ENCODE results near the gene KLK12.
"Not testable (repeated sequence)": the region's sequence is repeated elsewhere in the genome, so short reads cannot be mapped to it uniquely, and the experiment has no call there.

The KLK12 gene

DNA sequence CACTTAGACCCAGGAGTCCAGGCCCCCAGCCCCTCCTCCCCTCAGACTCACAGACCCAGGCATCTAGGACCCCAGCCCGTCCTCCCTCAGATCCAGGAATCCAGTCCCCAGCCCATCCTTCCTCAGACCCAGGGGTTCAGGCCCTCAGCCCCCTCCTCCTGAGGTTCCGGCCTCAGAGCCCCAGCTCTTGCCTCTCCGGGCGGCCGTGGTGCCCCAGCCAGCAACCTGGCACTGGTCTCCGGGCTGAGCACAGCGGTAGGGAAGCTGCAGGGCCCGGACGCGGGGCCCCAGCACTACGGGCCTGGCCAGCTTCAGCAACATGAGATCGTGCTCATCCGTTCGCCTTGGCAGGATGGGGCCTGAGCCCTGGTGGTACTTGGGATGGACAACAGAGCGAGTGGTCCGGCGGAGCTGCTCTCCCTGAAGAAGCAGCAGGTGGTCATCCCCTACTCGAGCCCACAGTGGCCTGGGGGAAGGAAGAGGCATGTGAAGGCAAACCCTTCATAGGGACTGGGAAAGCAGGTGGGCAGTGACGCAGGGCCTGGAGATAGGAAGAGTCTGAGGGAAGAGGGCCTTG lies 19.0 kb downstream of the KLK12 start:
- DNase-seq (ENCODE audit: low read depth): no peak

DNA sequence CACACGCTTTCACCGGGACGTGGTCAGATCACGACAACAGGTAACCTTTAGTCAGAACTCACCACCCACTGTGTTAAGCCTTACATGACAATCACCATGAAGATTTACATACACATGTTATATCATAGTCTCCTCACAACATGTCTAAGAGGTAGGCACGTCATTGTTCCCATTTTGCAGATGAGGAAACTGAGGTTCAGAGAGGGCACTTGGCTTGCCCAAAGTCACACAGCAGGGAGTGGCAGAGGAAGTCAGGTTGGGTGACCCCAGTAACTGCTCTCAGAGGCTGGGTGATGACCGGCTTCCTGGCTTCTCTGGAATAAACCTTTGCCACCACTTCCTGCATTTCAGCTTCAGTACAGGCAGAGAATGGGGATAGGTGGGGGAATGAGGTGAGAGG lies 20.6 kb downstream of the KLK12 start:
- DNase-seq (ENCODE audit: low read depth): no peak

DNA sequence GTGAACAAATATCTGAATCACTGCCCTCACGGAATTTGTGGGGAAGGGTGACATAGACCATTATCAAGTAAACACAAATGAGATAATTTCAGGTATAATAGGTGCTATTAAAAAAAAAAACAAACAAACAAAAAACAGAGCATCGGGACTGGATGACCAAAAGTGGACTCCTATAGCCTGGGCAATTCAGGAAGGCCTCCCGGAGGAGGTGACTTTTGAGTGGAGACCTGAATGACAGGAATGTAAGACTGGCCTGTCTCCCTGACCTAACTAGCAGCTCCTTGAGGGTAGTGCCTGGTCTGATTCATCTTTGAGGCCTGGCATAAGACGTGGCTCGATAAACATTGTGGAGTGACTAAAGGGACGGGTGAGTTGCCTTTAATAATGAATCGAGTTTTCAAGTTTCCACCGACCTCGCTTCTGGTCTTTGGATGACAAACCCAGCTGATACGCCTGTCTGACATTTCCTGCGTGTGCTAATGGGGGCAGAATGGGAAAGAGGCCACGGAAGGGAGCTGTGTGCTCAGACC lies 22.1 kb downstream of the KLK12 start:
- no peak for DNase-seq (ENCODE audit: low read depth)

DNA sequence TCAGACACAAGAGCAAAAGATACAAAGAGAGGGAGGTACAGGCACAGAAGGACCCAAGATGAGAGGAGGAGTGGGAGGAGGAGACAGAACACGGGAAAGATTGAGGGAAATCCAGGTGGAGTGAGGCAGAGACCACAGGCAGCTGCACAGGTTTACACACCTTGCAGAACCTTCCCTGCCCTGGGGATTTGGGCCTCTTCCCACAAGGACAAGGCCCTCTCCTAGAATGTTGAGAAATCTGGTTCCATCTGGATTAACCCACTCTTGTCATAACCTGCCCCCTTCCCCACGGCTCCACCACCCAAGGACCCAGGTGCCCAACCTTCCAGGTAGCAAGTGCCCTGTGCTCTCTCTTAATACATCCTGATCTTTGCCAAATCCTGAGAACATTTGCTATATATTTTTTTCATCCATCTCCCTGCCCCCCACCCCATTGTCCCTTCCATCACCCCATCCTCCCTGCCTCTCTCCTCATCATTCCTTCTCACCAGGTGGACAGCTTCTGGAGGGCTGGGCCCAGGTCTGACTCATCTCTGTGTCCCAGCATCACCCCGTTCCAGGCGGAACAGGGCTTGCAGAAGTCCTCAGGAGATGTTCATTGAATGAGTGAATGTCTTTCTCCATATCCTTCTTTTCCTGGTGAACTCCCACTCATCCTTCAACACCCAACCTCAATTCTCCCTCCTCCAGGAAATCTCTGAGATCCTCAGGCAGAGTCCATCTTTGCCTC lies 24.6 kb downstream of the KLK12 start:
- no peak for DNase-seq (ENCODE audit: low read depth)

DNA sequence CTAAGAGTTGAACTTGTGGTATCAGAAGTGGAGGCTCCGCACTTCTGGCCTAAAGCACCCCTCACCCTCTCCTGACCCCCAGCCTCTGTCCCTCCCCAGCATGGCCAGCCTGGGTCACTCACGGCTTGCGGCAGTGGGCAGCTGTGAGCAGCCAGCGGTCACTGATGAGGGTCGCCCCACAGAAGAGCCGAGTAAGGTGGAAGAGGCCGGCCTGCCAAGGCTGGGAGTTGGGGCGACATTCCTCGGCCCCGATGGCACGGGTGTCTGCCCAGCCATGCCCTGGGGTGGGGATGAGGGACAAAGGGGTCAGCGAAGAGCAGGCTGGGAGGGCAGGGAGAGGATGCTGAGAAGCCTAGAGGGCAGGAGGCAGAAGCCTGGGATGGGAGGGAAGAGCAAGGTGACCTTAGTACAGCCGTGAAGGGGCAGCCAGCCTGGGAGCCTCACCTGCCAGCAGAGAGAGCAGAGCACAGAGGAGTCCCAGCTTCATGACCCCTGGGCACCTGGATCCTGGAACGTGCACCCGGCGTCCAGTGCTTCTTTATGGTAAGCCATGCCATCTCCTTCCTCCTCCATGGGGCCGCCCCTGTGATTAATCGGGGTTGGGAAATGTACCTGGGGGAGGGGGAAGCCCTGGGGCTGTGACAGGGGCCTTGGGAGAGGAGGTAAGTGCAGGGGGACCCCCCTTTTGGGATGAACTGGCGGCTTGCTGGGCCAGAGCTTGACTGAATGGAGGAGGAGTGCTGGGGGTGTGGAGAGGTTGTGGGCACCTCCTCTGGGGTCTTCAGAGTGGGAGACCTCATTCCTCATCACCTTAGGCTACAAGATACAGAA lies 25.5 kb downstream of the KLK12 start:
- no peak for DNase-seq (ENCODE audit: low read depth)

DNA sequence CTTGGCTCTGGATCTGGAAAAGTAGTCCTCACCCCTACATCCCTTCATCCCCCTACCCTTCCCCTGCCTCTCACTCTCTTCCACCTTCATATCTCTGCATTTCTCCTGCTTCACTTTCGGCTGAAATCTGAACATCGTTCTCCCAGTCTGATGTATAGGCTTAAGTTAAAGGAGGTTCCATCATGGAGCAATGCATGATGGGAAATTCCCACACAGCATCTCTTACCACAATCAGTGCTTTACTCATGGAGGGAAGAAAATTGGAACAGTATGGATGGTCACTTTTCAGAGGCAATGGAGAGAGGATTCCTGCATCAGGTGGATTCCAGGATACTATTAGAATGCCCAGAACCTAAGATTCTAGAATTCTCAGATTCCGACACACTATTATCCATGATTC lies 27.3 kb downstream of the KLK12 start:
- DNase-seq (ENCODE audit: low read depth): no peak

DNA sequence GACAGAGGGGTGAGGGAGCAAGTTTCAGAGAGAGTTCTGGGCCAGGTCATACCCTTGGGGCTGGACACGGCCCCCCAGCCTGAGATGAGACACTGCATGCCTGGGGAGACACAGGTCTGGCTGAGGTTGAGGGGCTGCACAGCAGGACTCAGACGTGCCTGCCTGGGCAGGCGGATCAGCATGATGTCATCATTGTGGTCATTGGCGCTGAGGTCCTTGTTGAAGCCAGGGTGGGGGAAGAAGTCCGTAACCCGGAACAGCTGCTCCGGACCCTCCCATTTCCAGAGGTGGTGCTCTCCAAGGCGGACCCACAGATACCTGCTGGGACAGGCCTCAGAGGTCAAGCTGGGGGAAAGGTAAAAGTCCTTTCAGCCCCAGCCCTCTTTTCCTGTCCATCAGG lies 28.4 kb downstream of the KLK12 start:
- no peak for DNase-seq (ENCODE audit: low read depth)

DNA sequence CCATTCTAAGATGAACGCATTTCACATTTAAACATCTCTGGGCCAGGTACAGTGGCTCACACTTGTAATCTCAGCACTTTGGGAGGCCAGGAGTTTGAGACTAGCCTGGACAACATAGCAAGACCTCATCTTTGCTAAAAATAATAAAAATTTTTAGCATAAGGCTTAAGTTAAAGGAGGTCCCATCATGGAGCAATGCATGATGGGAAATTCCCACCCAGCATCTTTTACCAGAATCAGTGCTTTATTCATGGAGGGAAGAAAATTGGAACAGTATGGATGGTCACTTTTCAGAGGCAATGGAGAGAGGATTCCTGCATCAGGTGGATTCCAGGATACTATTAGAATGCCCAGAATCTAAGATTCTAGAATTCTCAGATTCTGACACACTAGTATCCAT lies 29.6 kb downstream of the KLK12 start:
- no peak for DNase-seq (ENCODE audit: low read depth)

DNA sequence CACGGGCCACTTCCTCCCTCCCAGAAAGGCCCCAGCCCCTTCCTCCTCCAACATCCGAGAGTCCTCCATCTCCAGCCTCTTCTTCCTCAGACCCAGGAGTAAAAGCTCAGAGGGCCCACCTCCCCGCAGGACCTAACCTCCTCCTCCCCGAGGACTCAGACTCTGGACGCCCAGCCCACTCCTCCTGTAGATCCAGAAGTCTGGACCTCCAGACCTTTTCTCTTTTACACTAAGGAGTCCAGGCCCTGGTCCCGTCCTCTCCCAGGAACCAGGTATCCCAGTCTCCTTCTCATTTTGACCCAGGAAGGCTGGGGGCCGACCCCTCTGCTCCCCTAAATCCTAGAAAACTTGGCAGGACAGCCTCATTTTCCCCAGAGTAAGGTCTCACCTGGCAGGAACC lies 31.5 kb downstream of the KLK12 start:
- DNase-seq (ENCODE audit: low read depth): no peak

DNA sequence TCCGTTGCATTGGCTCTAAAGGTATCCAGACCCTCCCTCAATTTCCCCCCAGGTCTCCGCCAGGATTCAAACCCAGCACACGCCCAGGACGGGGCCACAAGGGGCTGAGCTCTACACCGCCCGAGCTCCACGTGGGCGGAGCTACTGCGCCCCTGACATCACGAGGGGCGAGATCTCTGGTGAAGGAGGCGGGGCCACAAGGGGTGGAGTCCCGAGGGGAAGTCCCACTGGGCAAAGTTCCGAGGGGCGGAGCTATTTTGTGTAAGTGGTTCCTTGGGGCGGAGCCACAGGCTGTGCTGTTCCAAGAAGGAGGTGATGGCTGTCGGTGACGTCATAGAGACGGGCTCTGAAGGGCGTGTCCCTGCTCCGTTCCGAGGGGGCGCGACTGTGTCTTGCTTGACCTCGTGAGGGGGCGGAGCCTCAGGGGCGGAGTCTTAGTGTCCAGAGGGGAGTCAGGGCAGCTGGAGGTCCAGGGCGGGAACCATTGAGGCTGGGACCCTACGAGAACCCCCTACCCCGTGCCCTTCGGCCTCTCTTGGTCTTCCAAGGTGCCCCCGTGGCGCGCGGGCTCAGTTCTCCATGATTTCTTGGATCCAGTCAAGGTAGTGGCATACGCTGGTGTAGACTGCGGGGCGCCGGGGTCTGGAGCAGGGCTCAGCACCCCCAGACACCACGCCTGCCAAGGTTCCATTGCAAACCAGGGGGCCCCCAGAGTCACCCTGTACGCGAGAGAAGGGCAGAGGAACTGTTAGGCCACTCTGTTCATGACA lies 32.1 kb downstream of the KLK12 start:
- DNase-seq (ENCODE audit: low read depth): no peak

DNA sequence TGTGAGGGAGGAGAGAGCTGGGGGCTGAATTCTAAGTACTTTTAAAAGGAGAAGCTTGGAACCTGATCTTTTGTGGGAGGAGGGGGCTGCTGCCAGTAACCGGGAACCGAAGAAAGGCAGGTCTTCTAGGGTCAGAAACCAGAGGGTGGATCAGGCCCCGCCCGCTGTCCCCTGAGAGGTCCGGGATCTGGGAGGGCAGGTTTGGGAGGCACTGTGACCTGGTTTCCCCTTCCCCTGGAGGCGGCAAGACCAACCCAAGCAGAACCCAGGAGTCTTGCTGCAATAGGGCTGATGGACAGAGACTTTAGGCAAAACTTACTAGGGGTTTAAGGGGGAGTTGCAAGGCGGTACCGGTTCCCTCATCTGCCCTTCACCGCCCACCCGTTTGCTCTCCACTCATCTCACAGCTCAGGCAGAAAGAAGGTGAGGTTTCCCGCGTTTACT lies 32.7 kb downstream of the KLK12 start:
- DNase-seq (ENCODE audit: low read depth): no peak

DNA sequence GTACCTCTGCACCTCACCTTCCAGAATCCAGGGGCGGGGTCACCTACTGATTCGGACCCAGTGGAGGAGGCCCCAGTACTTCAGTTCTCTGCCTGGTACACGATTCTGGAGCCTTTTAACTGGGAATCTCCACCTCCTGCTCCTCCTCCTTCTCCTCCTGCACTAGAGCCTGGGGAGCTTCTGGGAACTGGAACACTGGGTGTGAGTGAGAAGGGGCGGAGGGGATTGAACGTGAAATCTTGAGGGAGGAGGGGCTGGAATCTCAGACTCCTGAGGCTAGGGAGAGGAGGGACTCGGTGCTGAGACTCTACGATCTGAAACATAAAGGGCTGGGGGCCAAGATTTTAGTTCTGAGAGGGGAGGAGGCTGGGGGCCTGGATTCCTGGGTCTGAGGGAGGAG lies 33.3 kb downstream of the KLK12 start, which contains the start of gene KLK8:
Gene KLK8 (minus strand): TSS at position 90 of the 400 bp plus-strand sequence. CDS start 437 bp downstream, outside the sequence.
- DNase-seq (ENCODE audit: low read depth): no peak

DNA sequence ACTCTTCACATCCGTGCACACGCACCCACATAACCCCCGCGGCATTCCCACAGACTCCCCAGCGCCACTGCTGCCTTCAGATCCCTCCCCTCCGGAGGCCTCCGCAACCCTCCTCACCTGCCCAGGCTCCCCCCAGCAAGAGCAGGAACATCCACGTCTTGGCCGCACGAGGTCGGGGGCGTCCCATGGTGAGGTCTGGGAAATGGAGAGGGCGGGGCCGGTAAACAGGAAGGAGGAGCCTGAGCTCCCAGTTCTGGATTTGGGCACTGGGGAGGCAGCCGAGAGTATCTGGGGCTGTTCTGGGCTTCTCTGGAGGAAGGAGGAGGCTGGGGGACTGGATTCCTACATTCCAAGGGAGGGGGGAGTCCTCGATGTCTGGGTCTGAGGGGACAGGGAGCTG lies 33.8 kb downstream of the KLK12 start:
- DNase-seq (ENCODE audit: low read depth): no peak

DNA sequence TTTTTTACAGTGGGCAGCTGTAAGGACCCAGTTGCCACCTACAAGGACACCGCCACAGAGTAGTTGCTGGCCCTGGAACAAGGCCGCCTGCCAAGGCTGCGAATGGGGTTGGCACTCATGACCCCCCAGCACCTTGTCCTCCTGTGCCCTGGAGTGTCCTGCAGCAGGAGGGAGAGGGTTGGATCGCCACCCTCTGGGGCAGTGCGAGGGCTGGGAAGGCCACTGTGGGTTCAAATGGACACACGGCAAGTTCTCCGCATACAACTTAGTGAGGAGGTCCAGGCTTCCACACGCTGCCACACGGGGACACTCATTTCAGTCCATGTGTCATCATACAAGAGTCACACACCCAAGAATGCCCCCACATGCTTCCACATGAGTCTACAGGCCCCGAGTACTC lies 34.4 kb downstream of the KLK12 start:
- DNase-seq (ENCODE audit: low read depth): no peak

DNA sequence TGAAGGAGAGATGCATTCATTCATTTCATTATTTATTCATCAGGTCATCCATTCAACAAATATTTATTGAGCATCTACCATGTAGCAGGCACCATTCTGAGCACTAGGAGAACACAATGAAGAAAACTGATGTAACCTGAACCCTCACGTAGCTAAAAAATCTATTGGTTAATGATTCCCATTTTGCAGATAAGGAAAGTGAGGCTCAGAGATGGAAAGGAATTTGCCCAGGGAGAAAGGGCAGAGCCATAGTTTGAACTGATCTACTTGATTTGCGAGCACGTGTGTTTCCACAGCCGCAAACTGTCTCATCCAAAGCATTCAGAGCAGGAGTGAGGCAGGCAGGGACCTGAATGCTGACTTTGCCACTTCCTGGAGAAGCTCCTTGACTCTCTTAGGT lies 36.1 kb downstream of the KLK12 start:
- no peak for DNase-seq (ENCODE audit: low read depth)

DNA sequence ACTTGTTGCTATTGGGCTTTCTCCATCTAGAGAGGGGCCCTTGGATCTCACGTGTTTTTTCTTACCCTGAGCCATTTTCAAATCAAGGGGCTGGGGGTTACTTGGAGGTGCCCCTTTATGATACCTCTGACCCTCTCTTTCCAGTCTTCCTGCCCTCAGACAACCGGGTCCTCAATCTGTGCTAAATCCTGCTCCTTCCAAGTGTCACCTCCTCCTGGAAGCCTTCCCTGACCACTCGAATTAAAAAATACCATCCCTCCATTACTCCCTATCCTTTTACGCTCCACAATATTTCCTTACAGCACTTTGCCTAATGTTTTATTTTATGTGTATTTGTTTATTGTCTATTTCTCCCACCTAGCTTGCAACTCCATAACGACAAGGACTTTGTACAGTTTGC lies 36.7 kb downstream of the KLK12 start:
- no peak for DNase-seq (ENCODE audit: low read depth)

DNA sequence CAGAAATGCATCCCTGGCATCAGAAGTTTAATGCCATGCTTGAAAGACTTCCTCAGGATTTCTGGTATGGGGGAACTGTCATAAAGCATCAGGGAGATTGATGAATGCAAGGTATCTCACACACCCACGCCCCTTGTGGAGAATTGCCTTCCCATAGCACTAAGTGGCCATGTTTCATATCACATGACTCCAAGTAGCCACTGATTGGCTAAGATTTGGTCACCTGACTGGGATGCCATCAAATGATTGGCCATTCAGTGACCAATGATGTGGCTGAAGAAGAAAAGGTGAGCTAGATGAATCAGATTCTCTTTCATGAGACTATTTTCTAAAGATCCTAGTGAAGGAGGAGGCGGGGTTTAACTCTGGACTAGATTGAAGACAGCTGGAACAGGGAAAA lies 40.7 kb downstream of the KLK12 start:
- no peak for DNase-seq (ENCODE audit: low read depth)

DNA sequence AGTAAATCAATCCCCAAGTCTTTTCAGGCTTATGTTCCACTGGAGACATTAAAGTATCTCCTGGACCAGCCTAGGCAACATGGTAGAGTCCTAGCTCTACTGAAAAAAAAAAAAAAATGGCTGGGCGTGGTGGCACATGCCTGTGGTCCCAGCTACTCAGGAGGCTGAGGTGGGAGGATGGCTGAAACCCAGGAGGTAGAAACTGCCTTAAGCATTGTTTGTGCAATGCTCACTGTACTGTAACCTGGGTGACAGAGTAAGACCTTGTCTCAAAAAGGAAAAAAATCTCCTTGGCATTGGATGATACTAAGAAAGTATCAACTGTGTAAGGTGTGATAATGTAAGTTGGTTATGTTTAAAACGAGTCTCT lies 42.2 kb downstream of the KLK12 start:
- no peak for DNase-seq (ENCODE audit: low read depth)

DNA sequence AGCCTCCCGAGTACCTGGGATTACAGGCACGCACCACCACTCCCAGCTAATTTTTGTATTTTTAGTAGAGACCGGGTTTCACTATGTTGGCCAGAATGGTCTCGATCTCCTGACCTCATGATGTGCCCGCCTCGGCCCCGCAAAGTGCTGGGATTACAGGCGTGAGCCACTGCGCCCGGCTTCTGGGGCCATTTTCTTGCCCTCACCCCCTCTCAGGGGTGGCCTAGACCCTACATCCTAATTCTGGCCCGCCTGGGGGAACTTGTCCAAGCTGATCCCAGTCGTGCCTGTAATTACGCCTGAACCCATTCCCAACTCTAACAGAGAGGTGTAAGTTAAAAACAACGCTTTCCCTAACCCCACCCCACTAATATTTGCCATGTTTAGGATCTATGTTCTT lies 50.4 kb downstream of the KLK12 start:
- not testable (repeated sequence) for DNase-seq (ENCODE audit: low read depth)

DNA sequence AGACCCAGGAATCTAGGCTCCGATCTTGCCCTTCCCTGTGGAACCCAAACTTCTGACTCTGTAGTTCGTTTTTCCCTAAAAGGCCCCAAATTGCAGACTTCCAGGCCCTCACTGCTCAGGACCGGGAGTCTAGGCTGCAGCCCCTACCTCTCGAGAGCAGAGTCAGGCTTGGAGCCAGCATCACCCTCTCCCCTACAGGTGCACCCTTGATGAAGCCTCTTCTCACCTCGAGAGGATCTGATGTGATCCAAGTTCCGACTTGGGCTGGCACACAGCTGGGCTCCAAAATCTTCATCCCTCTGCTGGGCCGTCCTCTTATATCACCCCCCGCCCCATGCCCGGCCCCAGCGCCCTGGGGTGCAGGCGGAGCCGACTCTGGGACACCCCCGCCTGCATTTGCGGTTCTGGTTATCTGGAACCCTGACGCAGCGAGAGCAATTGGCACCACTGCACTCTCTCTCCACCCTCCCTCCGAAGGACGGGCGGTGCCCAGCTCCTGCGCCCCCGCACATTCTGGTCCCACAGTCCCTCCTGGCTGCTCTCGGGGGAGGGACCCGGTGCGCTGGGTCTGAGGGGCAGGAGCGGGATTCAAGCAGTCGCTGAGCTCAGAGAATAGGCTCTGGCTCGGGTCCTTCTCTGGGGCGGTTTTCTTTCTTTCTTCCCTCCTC lies 51.0 kb downstream of the KLK12 start, which contains the start of gene KLK7:
Gene KLK7 (minus strand): TSS at position 293 of the 668 bp plus-strand sequence. CDS start 1,518 bp downstream, outside the sequence.
- no peak for DNase-seq (ENCODE audit: low read depth)

DNA sequence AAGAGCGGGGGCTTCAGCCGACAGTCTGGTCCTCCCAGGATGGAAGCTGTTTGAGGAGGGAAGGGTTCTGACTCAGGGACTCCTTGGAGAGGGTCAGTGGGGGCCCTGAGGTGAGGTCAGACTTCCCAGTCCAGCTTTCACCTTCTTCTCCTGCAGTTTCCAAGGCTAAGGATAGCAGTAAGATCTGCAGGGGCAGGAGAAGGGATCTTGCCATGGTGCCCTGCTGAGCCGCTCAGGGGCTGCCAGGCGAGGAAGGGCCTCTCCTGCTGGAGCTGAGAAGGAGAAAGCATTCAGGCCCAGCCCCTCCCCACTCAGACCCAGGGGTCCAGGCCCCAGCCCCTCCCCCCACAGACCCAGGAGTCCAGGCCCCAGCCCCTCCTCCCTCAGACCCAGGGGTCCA lies 52.6 kb downstream of the KLK12 start:
- DNase-seq (ENCODE audit: low read depth): no peak

Measured in T-helper 22 cell (primary cell).